ENCODE measurements around the gene AKIRIN2. TPM values are rescaled to one million over a fixed set of nuclear protein-coding genes. Genes with fewer than 3 reads are reported as not detected.

AKIRIN2 gene
- total and polyA plus RNA-seq, 9 of the 15 experiments (the other 6 are each of a cell fraction or from before 2014, with no cell fraction given) = 5.8 to 63.9 (median 28.1) TPM

DNA sequence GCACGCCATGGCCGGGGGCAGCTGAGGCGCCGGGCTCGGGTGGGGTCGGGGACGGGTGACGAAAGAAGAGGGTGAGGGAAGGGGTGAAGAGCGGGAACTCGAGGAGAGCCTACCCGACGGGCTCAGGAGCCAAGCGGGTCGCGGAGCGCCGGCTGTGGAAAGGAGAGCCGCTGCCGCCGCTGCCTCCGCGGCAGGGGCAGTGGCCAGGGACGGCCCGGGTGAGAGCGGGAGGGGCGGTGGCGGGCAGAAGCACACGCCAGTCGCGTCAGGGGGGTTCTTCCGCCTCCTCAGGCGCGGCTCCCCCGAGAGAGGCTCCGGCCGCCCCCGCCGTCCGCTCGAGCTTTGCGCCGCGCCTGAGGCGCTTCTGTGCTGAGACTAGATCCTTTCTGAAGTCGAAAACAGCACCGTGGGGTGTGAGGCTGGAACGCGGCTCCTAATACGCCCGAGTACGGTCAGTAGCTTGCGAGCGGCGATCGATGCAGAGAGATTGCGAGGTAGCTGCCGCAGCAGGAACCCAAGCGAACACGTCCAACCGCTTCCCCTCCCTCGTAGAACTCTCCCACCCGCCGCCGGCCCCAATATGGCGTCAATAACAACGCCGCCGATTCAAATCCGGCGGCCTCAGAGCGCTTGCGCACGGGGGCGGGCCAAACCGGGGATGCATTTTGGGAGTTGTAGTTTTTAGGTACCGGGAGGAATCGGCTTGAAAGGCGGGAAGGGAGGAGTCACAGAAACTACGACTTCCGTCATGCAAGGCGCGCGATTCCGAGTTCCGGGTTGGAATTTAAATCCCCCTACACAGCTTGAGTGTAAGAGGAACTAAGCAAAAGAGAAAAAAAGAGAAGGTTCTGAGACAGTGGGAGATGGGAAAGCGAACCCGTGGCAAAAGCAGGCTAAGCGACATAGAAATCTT, at the start of gene AKIRIN2 (continued):
- TF ChIP-seq, protein P1, sequence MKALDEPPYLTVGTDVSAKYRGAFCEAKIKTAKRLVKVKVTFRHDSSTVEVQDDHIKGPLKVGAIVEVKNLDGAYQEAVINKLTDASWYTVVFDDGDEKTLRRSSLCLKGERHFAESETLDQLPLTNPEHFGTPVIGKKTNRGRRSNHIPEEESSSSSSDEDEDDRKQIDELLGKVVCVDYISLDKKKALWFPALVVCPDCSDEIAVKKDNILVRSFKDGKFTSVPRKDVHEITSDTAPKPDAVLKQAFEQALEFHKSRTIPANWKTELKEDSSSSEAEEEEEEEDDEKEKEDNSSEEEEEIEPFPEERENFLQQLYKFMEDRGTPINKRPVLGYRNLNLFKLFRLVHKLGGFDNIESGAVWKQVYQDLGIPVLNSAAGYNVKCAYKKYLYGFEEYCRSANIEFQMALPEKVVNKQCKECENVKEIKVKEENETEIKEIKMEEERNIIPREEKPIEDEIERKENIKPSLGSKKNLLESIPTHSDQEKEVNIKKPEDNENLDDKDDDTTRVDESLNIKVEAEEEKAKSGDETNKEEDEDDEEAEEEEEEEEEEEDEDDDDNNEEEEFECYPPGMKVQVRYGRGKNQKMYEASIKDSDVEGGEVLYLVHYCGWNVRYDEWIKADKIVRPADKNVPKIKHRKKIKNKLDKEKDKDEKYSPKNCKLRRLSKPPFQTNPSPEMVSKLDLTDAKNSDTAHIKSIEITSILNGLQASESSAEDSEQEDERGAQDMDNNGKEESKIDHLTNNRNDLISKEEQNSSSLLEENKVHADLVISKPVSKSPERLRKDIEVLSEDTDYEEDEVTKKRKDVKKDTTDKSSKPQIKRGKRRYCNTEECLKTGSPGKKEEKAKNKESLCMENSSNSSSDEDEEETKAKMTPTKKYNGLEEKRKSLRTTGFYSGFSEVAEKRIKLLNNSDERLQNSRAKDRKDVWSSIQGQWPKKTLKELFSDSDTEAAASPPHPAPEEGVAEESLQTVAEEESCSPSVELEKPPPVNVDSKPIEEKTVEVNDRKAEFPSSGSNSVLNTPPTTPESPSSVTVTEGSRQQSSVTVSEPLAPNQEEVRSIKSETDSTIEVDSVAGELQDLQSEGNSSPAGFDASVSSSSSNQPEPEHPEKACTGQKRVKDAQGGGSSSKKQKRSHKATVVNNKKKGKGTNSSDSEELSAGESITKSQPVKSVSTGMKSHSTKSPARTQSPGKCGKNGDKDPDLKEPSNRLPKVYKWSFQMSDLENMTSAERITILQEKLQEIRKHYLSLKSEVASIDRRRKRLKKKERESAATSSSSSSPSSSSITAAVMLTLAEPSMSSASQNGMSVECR (CRISPR knock-in tag; IDR thresholded peaks at IDR 0.05) = peak; percentile 59
- TF ChIP-seq MYC (IDR thresholded peaks at IDR 0.05; ENCODE audit: low read depth, low read length) (peak; percentile 88), MYC (CRISPR knock-in tag; IDR thresholded peaks at IDR 0.05; ENCODE audit: borderline replicate concordance, low read depth) (peak; percentile 80; the same call in 1 of the 2 replicates), PCBP1 (IDR thresholded peaks at IDR 0.05; ENCODE audit: low read depth, low read length, poor library complexity, severe bottlenecking) (peak; percentile 54), ZNF79 (CRISPR knock-in tag; IDR thresholded peaks at IDR 0.05; ENCODE audit: low read depth) (no peak), ZNF408 (CRISPR knock-in tag; IDR thresholded peaks at IDR 0.05; ENCODE audit: low read depth) (no peak), PRPF4 (IDR thresholded peaks at IDR 0.05; ENCODE audit: insufficient read depth, low read depth, low read length, poor library complexity, severe bottlenecking) (peak; percentile 87), TEAD4 (IDR thresholded peaks at IDR 0.05; ENCODE audit: low read length) (peak; percentile 52), TEAD4 (CRISPR knock-in tag; IDR thresholded peaks at IDR 0.05; ENCODE audit: borderline replicate concordance) (no peak), PKNOX1 (IDR thresholded peaks at IDR 0.05) (peak; percentile 23), ETV6 (IDR thresholded peaks at IDR 0.05; ENCODE audit: borderline replicate concordance in 1 of 2, low read depth in 2 of 2, low read length in 1 of 2) (no peak), ETV6 (CRISPR knock-in tag; IDR thresholded peaks at IDR 0.05; ENCODE audit: borderline replicate concordance) (no peak), MBD2 (IDR thresholded peaks at IDR 0.05; ENCODE audit: borderline replicate concordance, low read depth) (peak; percentile 59), RCOR1 (IDR thresholded peaks at IDR 0.05; ENCODE audit: borderline replicate concordance in 1 of 2, low read depth in 2 of 2, low read length in 2 of 2) (0 out of 4 replicates have a peak, but pooled peaks of 1 of the 2 experiments have one; percentile 6), NCOA6 (IDR thresholded peaks at IDR 0.05) (peak; percentile 76), TRIM25 (IDR thresholded peaks at IDR 0.05; ENCODE audit: borderline replicate concordance) (no peak), PHB (CRISPR knock-in tag; IDR thresholded peaks at IDR 0.05) (peak; percentile 60; the same call in 1 of the 2 replicates), FOXO4 (CRISPR knock-in tag; IDR thresholded peaks at IDR 0.05) (no peak)
